ENCODE measurements around the gene LMBR1L. TPM values are rescaled to one million over a fixed set of nuclear protein-coding genes. Genes with fewer than 3 reads are reported as not detected.

LMBR1L gene
- total RNA-seq, 1 experiment from 2014 or later, result 55.1 TPM

GRCh38 chr12:49055092-49055491 is 55.6 kb downstream of the LMBR1L start:
- no peak overlapping the region for H3K9ac ChIP-seq (ENCODE audit: extremely low read depth, insufficient read length, low read length)

More at GRCh38 chr12:49055092-49055491, 55.6 kb downstream of the LMBR1L start:
- Histone ChIP-seq H3K23ac (ENCODE audit: insufficient read length, low read depth, low read length) (no peak overlapping the region), H3K79me1 (ENCODE audit: insufficient read depth, low read depth, low read length, poor library complexity, severe bottlenecking) (peaks cover 30% of the 10 kb centered on the region), H4K91ac (ENCODE audit: insufficient read length, low read depth, low read length) (no peak overlapping the region), H3K4ac (ENCODE audit: low read depth, low read length) (no peak overlapping the region), H4K5ac (ENCODE audit: insufficient read length, low read depth, low read length) (no peak overlapping the region), H3T11ph (ENCODE audit: low read length) (no peak overlapping the region), H3K18ac (ENCODE audit: insufficient read length, low read depth, low read length) (no peak overlapping the region), H3K14ac (ENCODE audit: insufficient read depth, low read length) (no peak overlapping the region), H3K23me2 (ENCODE audit: insufficient read length, low read depth, low read length, poor library complexity, severe bottlenecking) (peaks cover 17% of the 10 kb centered on the region), H2BK15ac (ENCODE audit: low read depth, low read length) (no peak overlapping the region), H2BK120ac (ENCODE audit: low read depth, low read length, poor library complexity, severe bottlenecking) (no peak overlapping the region), H3K27ac (ENCODE audit: insufficient read length, low read depth, low read length) (no peak overlapping the region), H2BK20ac (ENCODE audit: low read depth, low read length, poor library complexity, severe bottlenecking) (no peak overlapping the region), H3K4me2 (ENCODE audit: insufficient read depth, insufficient read length, low read length) (no peak overlapping the region), H3K27me3 (ENCODE audit: insufficient read depth, low read length) (no peaks in the 10 kb centered on the region), H4K8ac (replicated peaks; ENCODE audit: insufficient read length, low read depth, low read length) (no peak overlapping the region), H3K56ac (ENCODE audit: insufficient read length, low read depth, low read length) (no peak overlapping the region), H2BK12ac (ENCODE audit: insufficient read length, low read depth, low read length) (no peak overlapping the region), H3K4me1 (ENCODE audit: insufficient read depth, low read length) (peaks cover 14% of the 10 kb centered on the region), H2BK5ac (ENCODE audit: insufficient read length, low read length) (no peak overlapping the region), H3K9me3 (ENCODE audit: control insufficient read depth, low read depth, low read length) (no peaks in the 10 kb centered on the region), H2AK5ac (ENCODE audit: insufficient read length, low read length) (no peak overlapping the region), H2AFZ (ENCODE audit: low read length) (no peak overlapping the region), H3K79me2 (ENCODE audit: insufficient read depth, low read length) (peaks cover 48% of the 10 kb centered on the region), H4K20me1 (ENCODE audit: control insufficient read depth, insufficient read depth, insufficient read length) (no peaks in the 10 kb centered on the region)
- Mint-ChIP-seq H3K4me1 (peaks cover 43 to 44% of the 10 kb centered on the region in 2 experiments), H3K27me3 (ENCODE audit: low read depth) (no peaks in the 10 kb centered on the region), H3K4me3 (no peak overlapping the region; a peak in 1 of 5 replicates), H3K27ac (0 out of 7 replicates have a peak overlapping the region, but pooled peaks of 1 of the 3 experiments have one; percentile 38), H3K9me3 (no peaks in the 10 kb centered on the region), H3K36me3 (ENCODE audit: insufficient read depth in 1 of 3, low read depth in 3 of 3) (peaks cover 51 to 61% (median 59%) of the 10 kb centered on the region in 3 experiments)
- no peak for DNase-seq
- no peak for TF ChIP-seq CTCF (conservative IDR thresholded peaks at IDR 0.05)
- no CpG with 5 or more reads among the region's 4 CpGs for WGBS (ENCODE audit: extremely low coverage, insufficient read length, low lambda C conversion rate)

Measured in H9 (cell line).